Transverse colon (tissue), 4 donors: ENCODE results near the gene NUDT13.

Source experiments
- EP300 ChIP-seq: sonication (generic); formaldehyde crosslinking; IDR thresholded peaks from one replicate; pipeline ENCODE4 v1.6.1; 2017; ENCODE audit warnings: antibody characterized with exemption, low read depth
- POLR2A ChIP-seq: fragments of 450-650 bp; IDR thresholded peaks from one replicate; pipeline ENCODE4 v1.6.1; 2016; ENCODE audit warnings: antibody characterized with exemption, mild to moderate bottlenecking, moderate library complexity
- POLR2AphosphoS5 ChIP-seq, 3 donors: sonication (generic); formaldehyde crosslinking; IDR thresholded peaks; one replicate each; pipeline ENCODE4 v1.6.1; 2016; ENCODE audit warnings: antibody characterized with exemption in 3 of 3
- TF ChIP-seq, protein P1 (sequence below), 5 experiments: fragments of 200-600 bp in 3 of 5; fragments of 450-650 bp in 2 of 5; sonication (generic) in 3 of 5; IDR thresholded peaks; 1 replicate in 2 of 5; 2 replicates in 3 of 5; pipeline ENCODE4 v1.5.1; 2016 to 2017; ENCODE audit warnings: antibody characterized with exemption in 5 of 5, inconsistent platforms in 3 of 5, mild to moderate bottlenecking in 2 of 5, moderate library complexity in 1 of 5

- TF ChIP-seq POLR2A, result no peak
- TF ChIP-seq, protein P1, sequence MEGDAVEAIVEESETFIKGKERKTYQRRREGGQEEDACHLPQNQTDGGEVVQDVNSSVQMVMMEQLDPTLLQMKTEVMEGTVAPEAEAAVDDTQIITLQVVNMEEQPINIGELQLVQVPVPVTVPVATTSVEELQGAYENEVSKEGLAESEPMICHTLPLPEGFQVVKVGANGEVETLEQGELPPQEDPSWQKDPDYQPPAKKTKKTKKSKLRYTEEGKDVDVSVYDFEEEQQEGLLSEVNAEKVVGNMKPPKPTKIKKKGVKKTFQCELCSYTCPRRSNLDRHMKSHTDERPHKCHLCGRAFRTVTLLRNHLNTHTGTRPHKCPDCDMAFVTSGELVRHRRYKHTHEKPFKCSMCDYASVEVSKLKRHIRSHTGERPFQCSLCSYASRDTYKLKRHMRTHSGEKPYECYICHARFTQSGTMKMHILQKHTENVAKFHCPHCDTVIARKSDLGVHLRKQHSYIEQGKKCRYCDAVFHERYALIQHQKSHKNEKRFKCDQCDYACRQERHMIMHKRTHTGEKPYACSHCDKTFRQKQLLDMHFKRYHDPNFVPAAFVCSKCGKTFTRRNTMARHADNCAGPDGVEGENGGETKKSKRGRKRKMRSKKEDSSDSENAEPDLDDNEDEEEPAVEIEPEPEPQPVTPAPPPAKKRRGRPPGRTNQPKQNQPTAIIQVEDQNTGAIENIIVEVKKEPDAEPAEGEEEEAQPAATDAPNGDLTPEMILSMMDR (IDR thresholded peaks at IDR 0.05), result no peak
- TF ChIP-seq POLR2AphosphoS5 (IDR thresholded peaks at IDR 0.05), result no peak
- no peak for TF ChIP-seq EP300
Measured at GRCh38 chr10:73119457-73119856, 9.2 kb downstream of the NUDT13 start.
